ENCODE data around the gene ARMH3. TPM values are rescaled to one million over a fixed set of nuclear protein-coding genes. Genes with fewer than 3 reads are reported as not detected.

ARMH3 gene
- total and polyA plus RNA-seq, 2 experiments from 2014 or later: 8.7 to 11.1 TPM

GRCh38 chr10:101834341-101834740 is 221.6 kb downstream of the ARMH3 start:
- no peaks in the 10 kb centered on the region for H3K36me3 ChIP-seq (ENCODE audit: insufficient read depth)
- DNase-seq (ENCODE audit: low spot score): no peak

GRCh38 chr10:101833466-101833865 is 222.5 kb downstream of the ARMH3 start:
- no peaks in the 10 kb centered on the region for H3K79me2 ChIP-seq (replicated peaks; ENCODE audit: insufficient read depth)
- peaks cover 21% of the 10 kb centered on the region for H3K4me1 ChIP-seq (ENCODE audit: insufficient read depth)
- TF ChIP-seq POLR2AphosphoS5 (IDR thresholded peaks at IDR 0.05; ENCODE audit: low read depth): no peak
- TF ChIP-seq REST (IDR thresholded peaks at IDR 0.05; ENCODE audit: unreplicated experiment): no peak
- Mint-ChIP-seq H3K27ac (no peak overlapping the region), H3K4me3 (no peak overlapping the region), H3K36me3 (ENCODE audit: low read depth) (no peaks in the 10 kb centered on the region), H3K27me3 (ENCODE audit: insufficient read depth, low read depth, poor library complexity) (peaks cover 28% of the 10 kb centered on the region), H3K4me1 (peaks cover 29% of the 10 kb centered on the region), H3K9me3 (no peaks in the 10 kb centered on the region; the same call in 2 of the 3 replicates)
- H3K36me3 ChIP-seq (ENCODE audit: insufficient read depth): no peaks in the 10 kb centered on the region
- H3K4me2 ChIP-seq: no peak overlapping the region
- H4K20me1 ChIP-seq (replicated peaks; ENCODE audit: insufficient read depth): no peaks in the 10 kb centered on the region; the same call in 1 of the 2 replicates
- no peak for ATAC-seq
- no peak overlapping the region for H3K4me3 ChIP-seq
- H3K9me2 ChIP-seq (ENCODE audit: insufficient read depth): no peaks in the 10 kb centered on the region
- H3K27me3 ChIP-seq (ENCODE audit: insufficient read depth): no peaks in the 10 kb centered on the region
- no peak overlapping the region for H3K27ac ChIP-seq (ENCODE audit: low read depth)
- DNase-seq (ENCODE audit: low spot score): no peak
- peaks cover 18% of the 10 kb centered on the region for H3F3A ChIP-seq (replicated peaks; ENCODE audit: low read depth)
- H2AFZ ChIP-seq: no peak overlapping the region

More at GRCh38 chr10:101834341-101834740, 221.6 kb downstream of the ARMH3 start:
- peaks cover 26% of the 10 kb centered on the region for H3K27me3 Mint-ChIP-seq (ENCODE audit: insufficient read depth, low read depth, poor library complexity)
- Histone ChIP-seq H3K79me2 (replicated peaks; ENCODE audit: insufficient read depth) (no peaks in the 10 kb centered on the region), H3K4me2 (no peak overlapping the region), H4K20me1 (replicated peaks; ENCODE audit: insufficient read depth) (no peaks in the 10 kb centered on the region; the same call in 1 of the 2 replicates), H3K27me3 (ENCODE audit: insufficient read depth) (no peaks in the 10 kb centered on the region), H3K27ac (ENCODE audit: low read depth) (no peak overlapping the region), H3K4me3 (no peak overlapping the region), H3K4me1 (ENCODE audit: insufficient read depth) (peaks cover 21% of the 10 kb centered on the region), H2AFZ (no peak overlapping the region), H3K9me2 (ENCODE audit: insufficient read depth) (no peaks in the 10 kb centered on the region), H3F3A (replicated peaks; ENCODE audit: low read depth) (peaks cover 14% of the 10 kb centered on the region)
- no peaks in the 10 kb centered on the region for H3K36me3 Mint-ChIP-seq (ENCODE audit: low read depth)
- H3K9me3 Mint-ChIP-seq: no peaks in the 10 kb centered on the region; the same call in 2 of the 3 replicates
- no peak overlapping the region for H3K4me3 Mint-ChIP-seq
- no peak for ATAC-seq
- H3K27ac Mint-ChIP-seq: no peak overlapping the region
- TF ChIP-seq, protein P1, sequence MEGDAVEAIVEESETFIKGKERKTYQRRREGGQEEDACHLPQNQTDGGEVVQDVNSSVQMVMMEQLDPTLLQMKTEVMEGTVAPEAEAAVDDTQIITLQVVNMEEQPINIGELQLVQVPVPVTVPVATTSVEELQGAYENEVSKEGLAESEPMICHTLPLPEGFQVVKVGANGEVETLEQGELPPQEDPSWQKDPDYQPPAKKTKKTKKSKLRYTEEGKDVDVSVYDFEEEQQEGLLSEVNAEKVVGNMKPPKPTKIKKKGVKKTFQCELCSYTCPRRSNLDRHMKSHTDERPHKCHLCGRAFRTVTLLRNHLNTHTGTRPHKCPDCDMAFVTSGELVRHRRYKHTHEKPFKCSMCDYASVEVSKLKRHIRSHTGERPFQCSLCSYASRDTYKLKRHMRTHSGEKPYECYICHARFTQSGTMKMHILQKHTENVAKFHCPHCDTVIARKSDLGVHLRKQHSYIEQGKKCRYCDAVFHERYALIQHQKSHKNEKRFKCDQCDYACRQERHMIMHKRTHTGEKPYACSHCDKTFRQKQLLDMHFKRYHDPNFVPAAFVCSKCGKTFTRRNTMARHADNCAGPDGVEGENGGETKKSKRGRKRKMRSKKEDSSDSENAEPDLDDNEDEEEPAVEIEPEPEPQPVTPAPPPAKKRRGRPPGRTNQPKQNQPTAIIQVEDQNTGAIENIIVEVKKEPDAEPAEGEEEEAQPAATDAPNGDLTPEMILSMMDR (conservative IDR thresholded peaks at IDR 0.05; ENCODE audit: low read depth in 2 of 2): no peak
- peaks cover 32% of the 10 kb centered on the region for H3K4me1 Mint-ChIP-seq

- Mint-ChIP-seq H3K27me3 (ENCODE audit: insufficient read depth, low read depth, poor library complexity) (peaks cover 28% of the 10 kb centered on the region), H3K36me3 (ENCODE audit: low read depth) (peaks cover under 1% of the 10 kb centered on the region; the same call in 1 of the 3 replicates), H3K4me3 (no peak overlapping the region; the same call in 2 of the 3 replicates), H3K27ac (no peak overlapping the region), H3K4me1 (peaks cover 29% of the 10 kb centered on the region), H3K9me3 (no peaks in the 10 kb centered on the region; the same call in 1 of the 3 replicates)
- Histone ChIP-seq H4K20me1 (replicated peaks; ENCODE audit: insufficient read depth) (no peaks in the 10 kb centered on the region; the same call in 1 of the 2 replicates), H3K27me3 (ENCODE audit: insufficient read depth) (no peaks in the 10 kb centered on the region), H3K4me3 (no peak overlapping the region), H3K9me2 (ENCODE audit: insufficient read depth) (no peaks in the 10 kb centered on the region), H2AFZ (no peak overlapping the region), H3K79me2 (replicated peaks; ENCODE audit: insufficient read depth) (no peaks in the 10 kb centered on the region), H3K36me3 (ENCODE audit: insufficient read depth) (no peaks in the 10 kb centered on the region), H3F3A (replicated peaks; ENCODE audit: low read depth) (peaks cover 18% of the 10 kb centered on the region), H3K4me1 (ENCODE audit: insufficient read depth) (peaks cover 21% of the 10 kb centered on the region), H3K27ac (ENCODE audit: low read depth) (no peak overlapping the region), H3K4me2 (no peak overlapping the region)
- no peak for DNase-seq (ENCODE audit: low spot score)
- ATAC-seq: no peak
- TF ChIP-seq ZNF114 (CRISPR knock-in tag; IDR thresholded peaks at IDR 0.05): no peak
- no peak for TF ChIP-seq EZH2phosphoT487 (IDR thresholded peaks at IDR 0.05; ENCODE audit: unreplicated experiment)
- TF ChIP-seq EZH2 (IDR thresholded peaks at IDR 0.05; ENCODE audit: low read depth, unreplicated experiment): no peak
Observed at GRCh38 chr10:101832325-101832771, 223.6 kb downstream of the ARMH3 start.
